Measurements from ENCODE around the gene CD1B. TPM values are rescaled to one million over a fixed set of nuclear protein-coding genes. Genes with fewer than 3 reads are reported as not detected.

The CD1B gene
- total and polyA plus RNA-seq, 4 donors, result 0.19 TPM; not detected in 3

- Histone ChIP-seq H3K9ac (ENCODE audit: low read depth in 1 of 2, low read length in 2 of 2) (no peak overlapping the region), H3K27ac (ENCODE audit: low read depth in 1 of 2, low read length in 2 of 2) (no peak overlapping the region), H3K36me3 (ENCODE audit: control insufficient read depth in 4 of 4, insufficient read depth in 3 of 4, low read depth in 1 of 4, low read length in 3 of 4) (no peaks in the 10 kb centered on the region), H3K4me3 (ENCODE audit: low read depth in 1 of 3, low read length in 3 of 3) (no peak overlapping the region), H3K27me3 (ENCODE audit: control insufficient read depth in 4 of 4, insufficient read depth in 4 of 4, low read length in 3 of 4) (no peaks in the 10 kb centered on the region), H3K4me1 (ENCODE audit: control insufficient read depth in 4 of 4, insufficient read depth in 4 of 4, low read length in 3 of 4) (no peaks in the 10 kb centered on the region), H3K9me3 (ENCODE audit: control insufficient read depth in 4 of 4, low read length in 3 of 4) (no peaks in the 10 kb centered on the region)
- DNase-seq (ENCODE audit: low spot score), result no peak
- 22% methylated on average over 1 of the region's 1 CpG for WGBS
- TF ChIP-seq HNF4G (IDR thresholded peaks at IDR 0.05) (no peak), EGR1 (IDR thresholded peaks at IDR 0.05; ENCODE audit: low read depth in 2 of 2) (no peak)
Measured at GRCh38 chr1:158362482-158362881, 31.2 kb upstream of the CD1B start.

- no peak for TF ChIP-seq REST (IDR thresholded peaks at IDR 0.05)
- TF ChIP-seq GABPA (IDR thresholded peaks at IDR 0.05 in 1 of 2, conservative IDR thresholded peaks at IDR 0.05 in 1 of 2), result no peak
- TF ChIP-seq FOXA2 (IDR thresholded peaks at IDR 0.05), result no peak
- TF ChIP-seq MAX (IDR thresholded peaks at IDR 0.05), result no peak
- TF ChIP-seq RAD21 (IDR thresholded peaks at IDR 0.05), result no peak
- no peak for TF ChIP-seq HNF4A (conservative IDR thresholded peaks at IDR 0.05)
- no peak overlapping the region for H3K27ac ChIP-seq (ENCODE audit: low read depth in 1 of 2, low read length in 2 of 2)
- no peak for DNase-seq (ENCODE audit: low spot score)
- WGBS, result 81% methylated on average over 1 of the region's 1 CpG
- H3K36me3 ChIP-seq (ENCODE audit: control insufficient read depth in 4 of 4, insufficient read depth in 3 of 4, low read depth in 1 of 4, low read length in 3 of 4), result no peaks in the 10 kb centered on the region
- no peaks in the 10 kb centered on the region for H3K9me3 ChIP-seq (ENCODE audit: control insufficient read depth in 4 of 4, low read length in 3 of 4)
- no peaks in the 10 kb centered on the region for H3K4me1 ChIP-seq (ENCODE audit: control insufficient read depth in 4 of 4, insufficient read depth in 4 of 4, low read length in 3 of 4)
- H3K4me3 ChIP-seq (ENCODE audit: low read depth in 1 of 3, low read length in 3 of 3), result no peak overlapping the region
- H3K27me3 ChIP-seq (ENCODE audit: control insufficient read depth in 4 of 4, insufficient read depth in 4 of 4, low read length in 3 of 4), result peaks cover 0 to 2% (median 0%) of the 10 kb centered on the region in 4 donors
- H3K9ac ChIP-seq (ENCODE audit: low read depth in 1 of 2, low read length in 2 of 2), result no peak overlapping the region
Measured at GRCh38 chr1:158357441-158357840, 26.1 kb upstream of the CD1B start.

GRCh38 chr1:158356616-158357015 is 25.3 kb upstream of the CD1B start:
- no peaks in the 10 kb centered on the region for H3K4me1 ChIP-seq (ENCODE audit: control insufficient read depth in 4 of 4, insufficient read depth in 4 of 4, low read length in 3 of 4)
- no peaks in the 10 kb centered on the region for H3K36me3 ChIP-seq (ENCODE audit: control insufficient read depth in 4 of 4, insufficient read depth in 3 of 4, low read depth in 1 of 4, low read length in 3 of 4)
- DNase-seq (ENCODE audit: low spot score), result no peak
- H3K27ac ChIP-seq (ENCODE audit: low read depth in 1 of 2, low read length in 2 of 2), result no peak overlapping the region
- H3K9ac ChIP-seq (ENCODE audit: low read depth in 1 of 2, low read length in 2 of 2), result no peak overlapping the region
- no peaks in the 10 kb centered on the region for H3K9me3 ChIP-seq (ENCODE audit: control insufficient read depth in 4 of 4, low read length in 3 of 4)
- H3K4me3 ChIP-seq (ENCODE audit: low read depth in 1 of 3, low read length in 3 of 3), result no peak overlapping the region
- WGBS, result 71% methylated on average over 3 of the region's 3 CpGs
- peaks cover 0 to 2% (median 0%) of the 10 kb centered on the region in 4 donors for H3K27me3 ChIP-seq (ENCODE audit: control insufficient read depth in 4 of 4, insufficient read depth in 4 of 4, low read length in 3 of 4)
- TF ChIP-seq HNF4G (IDR thresholded peaks at IDR 0.05), result no peak
- TF ChIP-seq NR2F2 (IDR thresholded peaks at IDR 0.05), result no peak
- TF ChIP-seq SP1 (IDR thresholded peaks at IDR 0.05), result no peak
- TF ChIP-seq FOXA2 (IDR thresholded peaks at IDR 0.05), result no peak
- TF ChIP-seq GABPA (IDR thresholded peaks at IDR 0.05 in 1 of 2, conservative IDR thresholded peaks at IDR 0.05 in 1 of 2), result no peak
- TF ChIP-seq TAF1 (conservative IDR thresholded peaks at IDR 0.05), result no peak
- no peak for TF ChIP-seq REST (IDR thresholded peaks at IDR 0.05)
- TF ChIP-seq FOXA1 (IDR thresholded peaks at IDR 0.05), result no peak
- no peak for TF ChIP-seq JUND (IDR thresholded peaks at IDR 0.05)
- TF ChIP-seq EGR1 (IDR thresholded peaks at IDR 0.05; ENCODE audit: low read depth in 2 of 2), result no peak
- TF ChIP-seq ZBTB33 (IDR thresholded peaks at IDR 0.05), result no peak
- no peak for TF ChIP-seq ATF3 (IDR thresholded peaks at IDR 0.05)
- no peak for TF ChIP-seq MAX (IDR thresholded peaks at IDR 0.05)
- TF ChIP-seq HNF4A (conservative IDR thresholded peaks at IDR 0.05), result no peak
- TF ChIP-seq YY1 (IDR thresholded peaks at IDR 0.05), result no peak
- TF ChIP-seq RXRA (IDR thresholded peaks at IDR 0.05), result no peak

Data from liver (tissue), 9 donors.